NT2/D1 (cell line): ENCODE data around the gene CEP41.

Experiments
- SUZ12 ChIP-seq: IDR thresholded peaks from 2 replicates; pipeline ENCODE4 v1.6.1; 2011; ENCODE audit not compliant: insufficient read length, insufficient read depth; ENCODE audit errors: extremely low read depth
- YY1 ChIP-seq: IDR thresholded peaks from 2 replicates; pipeline ENCODE4 v1.6.1; 2011; ENCODE audit not compliant: insufficient read length, insufficient read depth
- ZNF274 ChIP-seq: IDR thresholded peaks from 2 replicates; pipeline ENCODE4 v1.6.1; 2011; ENCODE audit warnings: mild to moderate bottlenecking, low read depth, low read length

- no peak for TF ChIP-seq SUZ12
- TF ChIP-seq ZNF274, result no peak
- TF ChIP-seq YY1, result no peak
These were observed 46.9 kb downstream of the CEP41 start for GRCh38 chr7:130393841-130394411.
